Measurements from ENCODE around the gene SYT1.

The SYT1 gene

DNA sequence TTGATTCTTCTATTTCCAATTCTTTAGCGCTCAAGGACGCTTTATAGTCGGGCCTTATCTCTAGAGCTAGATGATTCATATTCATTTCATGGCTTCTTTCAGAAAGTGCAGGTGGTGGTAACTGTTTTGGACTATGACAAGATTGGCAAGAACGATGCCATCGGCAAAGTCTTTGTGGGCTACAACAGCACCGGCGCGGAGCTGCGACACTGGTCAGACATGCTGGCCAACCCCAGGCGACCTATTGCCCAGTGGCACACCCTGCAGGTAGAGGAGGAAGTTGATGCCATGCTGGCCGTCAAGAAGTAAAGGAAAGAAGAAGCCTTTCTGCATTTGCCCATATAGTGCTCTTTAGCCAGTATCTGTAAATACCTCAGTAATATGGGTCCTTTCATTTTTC, 584.2 kb downstream of the SYT1 start:
- Histone ChIP-seq H3K36me3 (peaks cover 19 to 85% (median 73%) of the 10 kb centered on the region in 11 experiments), H3K9me3 (replicated peaks in 1 of 11) (peaks cover 0 to 8% (median 0%) of the 10 kb centered on the region in 11 experiments; a peak in 4 of 22 replicates), H3K27ac (no peak overlapping the region), H3K27me3 (no peaks in the 10 kb centered on the region), H3K4me2 (no peak overlapping the region), H3K4me3 (no peak overlapping the region), H3K4me1 (peaks cover 4 to 10% (median 7%) of the 10 kb centered on the region in 10 experiments; a peak in 14 of 20 replicates), H3K9ac (no peak overlapping the region), H4K20me1 (no peaks in the 10 kb centered on the region)
- TF ChIP-seq Cebpa-rat (IDR thresholded peaks at IDR 0.05) = no peak

DNA sequence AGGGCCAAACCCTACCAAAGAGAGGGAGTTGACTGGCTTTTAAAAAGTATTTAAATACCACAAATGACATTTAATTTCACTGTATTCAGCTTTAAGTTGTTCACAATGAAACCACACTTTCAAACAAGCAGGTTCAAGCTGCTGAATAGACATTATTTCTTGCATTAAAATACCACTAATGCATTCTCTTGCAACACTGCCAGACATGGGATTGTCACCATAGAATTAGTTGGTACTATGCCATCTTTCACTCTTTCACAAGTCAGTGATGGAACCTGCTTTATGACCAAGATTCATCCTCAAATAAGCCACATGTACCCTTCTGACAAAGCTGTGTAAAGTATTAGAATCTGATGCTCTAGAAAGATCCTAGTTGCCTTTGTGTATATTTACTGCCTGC, 586.8 kb downstream of the SYT1 start:
- H3K4me2 ChIP-seq = no peak overlapping the region
- H4K20me1 ChIP-seq = no peaks in the 10 kb centered on the region
- H3K27ac ChIP-seq = no peak overlapping the region
- H3K9me3 ChIP-seq (replicated peaks in 1 of 11) = no peaks in the 10 kb centered on the region
- H3K27me3 ChIP-seq = no peaks in the 10 kb centered on the region
- H3K36me3 ChIP-seq = peaks cover 5 to 64% (median 54%) of the 10 kb centered on the region in 11 experiments
- peaks cover 0 to 4% (median 0%) of the 10 kb centered on the region in 10 experiments; a peak in 1 of 20 replicates for H3K4me1 ChIP-seq
- TF ChIP-seq Cebpa-rat (IDR thresholded peaks at IDR 0.05) = no peak
- H3K4me3 ChIP-seq = no peak overlapping the region
- no peak overlapping the region for H3K9ac ChIP-seq

DNA sequence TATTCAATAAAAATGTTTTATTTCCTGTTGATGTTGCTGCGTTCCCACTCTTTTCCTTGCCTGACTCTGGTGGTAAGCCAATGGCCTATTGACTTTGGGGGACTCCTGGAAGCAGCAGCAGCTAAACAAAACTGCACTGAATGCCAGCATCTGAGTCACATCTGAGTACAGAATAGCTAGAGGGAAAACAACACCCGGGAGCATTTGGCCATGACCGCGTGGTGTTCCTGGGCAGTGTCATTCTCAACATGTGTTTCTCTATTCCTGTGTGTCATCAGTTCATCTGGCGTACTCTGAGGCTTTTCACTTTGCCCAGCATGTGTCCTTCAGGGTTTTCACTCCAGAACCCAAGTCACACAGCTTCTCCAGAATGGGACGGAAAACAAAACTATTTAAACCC, 587.4 kb downstream of the SYT1 start:
- H3K27me3 ChIP-seq = no peaks in the 10 kb centered on the region
- TF ChIP-seq Cebpa-rat (IDR thresholded peaks at IDR 0.05) = no peak
- H3K36me3 ChIP-seq = peaks cover 5 to 58% (median 48%) of the 10 kb centered on the region in 11 experiments
- H3K4me2 ChIP-seq = no peak overlapping the region
- peaks cover 0 to 5% (median 0%) of the 10 kb centered on the region in 11 experiments; a peak in 2 of 22 replicates for H3K9me3 ChIP-seq (replicated peaks in 1 of 11)
- H3K9ac ChIP-seq = no peak overlapping the region
- no peak overlapping the region for H3K27ac ChIP-seq
- no peaks in the 10 kb centered on the region for H4K20me1 ChIP-seq
- peaks cover 0 to 4% (median 0%) of the 10 kb centered on the region in 10 experiments; a peak in 1 of 20 replicates for H3K4me1 ChIP-seq
- H3K4me3 ChIP-seq = no peak overlapping the region

DNA sequence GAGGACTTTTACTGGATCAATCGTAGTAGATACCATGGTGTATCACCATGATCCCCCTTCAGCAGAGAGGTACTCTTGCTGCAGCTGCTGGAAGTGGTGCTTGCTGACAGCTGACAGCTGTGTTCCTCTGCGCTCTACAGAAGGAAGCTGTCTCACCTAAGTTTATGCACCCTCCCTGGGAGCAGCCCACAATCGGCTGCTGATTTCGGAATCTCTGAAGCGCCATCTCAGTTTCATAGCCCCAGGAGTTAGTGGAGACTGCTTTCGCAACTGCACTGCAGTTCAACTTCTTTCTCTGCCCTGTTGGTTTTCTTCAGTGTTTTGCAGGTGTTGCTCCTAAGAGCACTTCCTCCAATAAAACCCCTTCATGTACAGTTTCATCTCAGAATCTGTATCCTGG, 588.3 kb downstream of the SYT1 start:
- peaks cover 0 to 4% (median 0%) of the 10 kb centered on the region in 10 experiments; a peak in 1 of 20 replicates for H3K4me1 ChIP-seq
- no peak for TF ChIP-seq Cebpa-rat (IDR thresholded peaks at IDR 0.05)
- no peak overlapping the region for H3K4me3 ChIP-seq
- no peaks in the 10 kb centered on the region for H3K27me3 ChIP-seq
- H3K36me3 ChIP-seq = peaks cover 5 to 48% (median 39%) of the 10 kb centered on the region in 11 experiments
- H3K4me2 ChIP-seq = no peak overlapping the region
- H3K9ac ChIP-seq = no peak overlapping the region
- no peaks in the 10 kb centered on the region for H4K20me1 ChIP-seq
- H3K9me3 ChIP-seq (replicated peaks in 1 of 11) = peaks cover 0 to 6% (median 0%) of the 10 kb centered on the region in 11 experiments; a peak in 3 of 22 replicates
- no peak overlapping the region for H3K27ac ChIP-seq

DNA sequence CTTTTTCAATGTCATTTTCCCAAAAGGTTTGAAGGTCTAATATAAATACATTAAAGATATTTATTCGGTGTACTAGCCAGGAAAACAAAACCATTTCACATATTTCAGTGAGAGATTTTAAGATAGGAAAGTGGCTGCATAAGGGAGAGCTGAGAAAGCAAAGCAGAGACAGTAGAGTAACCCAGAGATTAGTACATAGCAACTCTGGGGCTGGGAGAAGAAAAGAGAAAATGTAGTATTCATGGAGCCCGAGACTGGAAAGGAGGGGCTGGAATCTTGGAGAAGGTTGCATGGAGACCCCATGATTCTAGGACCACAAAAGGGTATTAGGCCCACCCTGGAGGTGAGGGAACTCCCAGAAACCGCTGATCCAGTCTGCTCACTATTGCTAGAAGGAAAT, 589.2 kb downstream of the SYT1 start:
- H3K4me2 ChIP-seq = no peak overlapping the region
- H3K9me3 ChIP-seq (replicated peaks in 1 of 11) = peaks cover 0 to 6% (median 0%) of the 10 kb centered on the region in 11 experiments; a peak in 3 of 22 replicates
- H3K27ac ChIP-seq = no peak overlapping the region
- TF ChIP-seq Cebpa-rat (IDR thresholded peaks at IDR 0.05) = no peak
- H3K4me3 ChIP-seq = no peak overlapping the region
- H4K20me1 ChIP-seq = no peaks in the 10 kb centered on the region
- peaks cover 0 to 4% (median 0%) of the 10 kb centered on the region in 10 experiments; a peak in 1 of 20 replicates for H3K4me1 ChIP-seq
- H3K9ac ChIP-seq = no peak overlapping the region
- H3K36me3 ChIP-seq = peaks cover 3 to 42% (median 31%) of the 10 kb centered on the region in 11 experiments
- H3K27me3 ChIP-seq = no peaks in the 10 kb centered on the region

DNA sequence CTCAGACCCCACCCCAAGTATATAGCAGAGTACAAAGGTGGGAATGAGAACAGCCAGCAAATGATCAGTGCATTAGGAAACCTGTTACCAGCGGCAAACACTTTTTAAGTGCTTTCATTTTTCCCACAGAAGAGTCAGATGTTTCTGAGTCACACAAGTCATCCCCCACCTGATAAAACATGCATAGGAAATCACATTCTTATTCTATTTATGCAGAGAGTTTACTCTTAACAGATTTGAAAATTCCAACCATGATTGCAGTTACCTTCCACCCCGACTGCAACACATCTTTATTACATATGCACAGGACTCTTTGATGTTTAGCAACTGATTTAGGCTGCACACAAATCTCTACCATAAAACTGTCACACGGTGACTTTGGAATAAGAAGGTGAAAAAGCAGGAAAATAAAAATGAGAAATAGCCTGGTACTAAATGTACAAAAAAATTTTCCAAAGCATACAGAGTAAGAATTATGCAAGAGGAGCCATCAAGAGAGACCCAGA, 589.8 kb downstream of the SYT1 start:
- Histone ChIP-seq H3K4me3 (no peak overlapping the region), H3K4me1 (peaks cover 0 to 4% (median 0%) of the 10 kb centered on the region in 10 experiments; a peak in 1 of 20 replicates), H3K9ac (no peak overlapping the region), H3K27ac (no peak overlapping the region), H4K20me1 (no peaks in the 10 kb centered on the region), H3K9me3 (replicated peaks in 1 of 11) (peaks cover 0 to 6% (median 0%) of the 10 kb centered on the region in 11 experiments; a peak in 3 of 22 replicates), H3K4me2 (no peak overlapping the region), H3K27me3 (no peaks in the 10 kb centered on the region), H3K36me3 (peaks cover 0 to 36% (median 28%) of the 10 kb centered on the region in 11 experiments; a peak in 19 of 22 replicates)
- TF ChIP-seq Cebpa-rat (IDR thresholded peaks at IDR 0.05) = no peak

DNA sequence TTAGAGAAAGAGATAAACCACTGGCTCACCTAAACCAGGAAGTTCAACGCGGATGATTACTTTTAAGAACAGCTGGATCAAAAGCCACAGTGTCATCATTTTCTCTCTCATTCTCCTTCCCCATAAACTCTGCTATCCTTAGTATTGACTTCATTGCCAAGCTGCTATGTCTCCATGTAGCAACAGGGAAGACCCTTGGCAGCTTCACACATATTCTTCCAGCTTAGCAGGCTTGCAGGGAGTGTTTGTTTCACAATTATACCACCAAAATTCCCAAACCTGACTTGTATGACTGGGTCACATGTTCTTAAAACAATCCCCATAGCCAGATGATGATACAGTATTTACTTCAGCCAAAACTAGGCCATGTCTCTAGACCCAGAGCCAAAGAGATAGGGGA, 590.7 kb downstream of the SYT1 start:
- H3K9ac ChIP-seq = no peak overlapping the region
- H3K9me3 ChIP-seq (replicated peaks in 1 of 11) = peaks cover 0 to 6% (median 0%) of the 10 kb centered on the region in 11 experiments; a peak in 3 of 22 replicates
- no peak overlapping the region for H3K27ac ChIP-seq
- H3K36me3 ChIP-seq = peaks cover 0 to 29% (median 22%) of the 10 kb centered on the region in 11 experiments; a peak in 18 of 22 replicates
- no peak for TF ChIP-seq Cebpa-rat (IDR thresholded peaks at IDR 0.05)
- no peaks in the 10 kb centered on the region for H4K20me1 ChIP-seq
- no peak overlapping the region for H3K4me3 ChIP-seq
- no peaks in the 10 kb centered on the region for H3K27me3 ChIP-seq
- no peak overlapping the region for H3K4me2 ChIP-seq
- peaks cover 0 to 4% (median 0%) of the 10 kb centered on the region in 10 experiments; a peak in 1 of 20 replicates for H3K4me1 ChIP-seq

DNA sequence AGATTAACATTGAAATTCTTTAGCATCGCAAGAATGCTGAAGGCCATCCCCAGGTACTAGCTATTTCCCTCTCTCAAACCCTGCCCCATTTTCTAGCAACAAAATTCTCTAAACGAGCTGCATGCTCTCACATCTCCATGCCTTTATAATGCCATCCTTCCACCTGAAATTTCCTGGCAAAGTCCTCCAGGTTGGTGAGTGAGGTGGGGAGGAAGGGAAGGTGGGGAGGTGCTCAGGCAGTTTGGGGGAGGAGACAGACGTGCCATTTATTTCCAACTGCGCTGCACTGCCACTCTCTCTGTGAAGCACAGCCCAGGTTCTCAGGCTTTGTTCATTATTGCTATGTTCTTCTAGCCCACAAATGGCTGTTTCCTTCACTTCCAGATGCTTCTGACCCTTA, 617.7 kb downstream of the SYT1 start:
- H3K4me3 ChIP-seq = no peak overlapping the region
- no peak overlapping the region for H3K27ac ChIP-seq
- H3K4me2 ChIP-seq = no peak overlapping the region
- H3K27me3 ChIP-seq = no peaks in the 10 kb centered on the region
- TF ChIP-seq Cebpa-rat (IDR thresholded peaks at IDR 0.05) = no peak
- H3K9ac ChIP-seq = no peak overlapping the region
- no peaks in the 10 kb centered on the region for H3K36me3 ChIP-seq
- H4K20me1 ChIP-seq = no peaks in the 10 kb centered on the region
- H3K9me3 ChIP-seq (replicated peaks in 1 of 11) = no peaks in the 10 kb centered on the region
- H3K4me1 ChIP-seq = no peaks in the 10 kb centered on the region

DNA sequence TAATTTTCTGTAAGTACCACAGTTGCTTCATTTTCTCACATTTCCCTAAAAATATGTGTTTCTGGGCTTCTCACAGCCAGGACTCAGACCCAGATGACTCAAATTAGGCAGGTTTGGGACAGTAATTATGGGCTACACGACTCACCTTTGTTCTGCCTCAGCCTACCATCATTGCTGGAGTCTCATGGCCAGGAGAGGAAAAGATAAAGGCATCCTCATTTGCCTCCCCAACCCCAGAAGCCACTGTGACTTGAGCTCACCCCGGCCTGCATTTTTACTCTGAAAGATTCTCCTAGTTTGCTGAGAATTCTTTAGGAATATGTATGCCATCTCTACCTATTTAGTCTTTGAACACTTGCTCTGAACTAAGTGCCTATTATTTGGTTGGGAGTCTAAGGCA, 618.3 kb downstream of the SYT1 start:
- Histone ChIP-seq H3K36me3 (no peaks in the 10 kb centered on the region), H3K27ac (no peak overlapping the region), H4K20me1 (no peaks in the 10 kb centered on the region), H3K4me1 (no peaks in the 10 kb centered on the region), H3K9ac (no peak overlapping the region), H3K4me2 (no peak overlapping the region), H3K27me3 (no peaks in the 10 kb centered on the region), H3K9me3 (replicated peaks in 1 of 11) (no peaks in the 10 kb centered on the region), H3K4me3 (no peak overlapping the region)
- TF ChIP-seq Cebpa-rat (IDR thresholded peaks at IDR 0.05) = no peak

DNA sequence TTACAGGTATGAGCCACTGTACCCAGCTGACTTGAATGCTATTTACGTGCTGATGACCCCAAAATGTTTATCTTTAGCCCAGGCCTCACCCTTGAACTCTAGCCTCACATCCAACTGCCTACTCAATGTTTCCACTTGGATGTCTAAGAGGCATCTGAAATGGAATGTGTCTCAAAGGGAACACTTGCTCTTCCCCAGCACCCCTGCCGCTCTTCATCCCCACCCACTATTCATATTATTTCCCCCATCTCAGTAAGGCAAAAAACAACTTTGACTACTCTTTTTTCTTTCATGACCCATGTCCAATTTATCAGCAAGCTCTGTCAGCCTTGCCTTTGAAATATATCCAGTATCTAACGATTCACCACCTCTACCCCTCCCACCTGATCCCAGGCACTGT, 621.6 kb downstream of the SYT1 start:
- no peak overlapping the region for H3K27ac ChIP-seq
- H4K20me1 ChIP-seq = no peaks in the 10 kb centered on the region
- no peak overlapping the region for H3K4me2 ChIP-seq
- no peaks in the 10 kb centered on the region for H3K27me3 ChIP-seq
- H3K36me3 ChIP-seq = no peaks in the 10 kb centered on the region
- H3K9ac ChIP-seq = no peak overlapping the region
- no peak for TF ChIP-seq Cebpa-rat (IDR thresholded peaks at IDR 0.05)
- no peaks in the 10 kb centered on the region for H3K4me1 ChIP-seq
- H3K9me3 ChIP-seq (replicated peaks in 1 of 11) = no peaks in the 10 kb centered on the region
- H3K4me3 ChIP-seq = no peak overlapping the region
